ENCODE results near the gene CREBBP.

CREBBP gene

GRCh38 chr16:3808308-3809063, 72.0 kb downstream of the CREBBP start:
- Mint-ChIP-seq H3K4me3 (no peak overlapping the region), H3K9me3 (no peaks in the 10 kb centered on the region), H3K36me3 (ENCODE audit: low read depth) (peaks cover 53% of the 10 kb centered on the region), H3K27me3 (ENCODE audit: low read depth) (no peaks in the 10 kb centered on the region), H3K4me1 (peaks cover 28% of the 10 kb centered on the region), H3K27ac (no peak overlapping the region)
- no peak for TF ChIP-seq CTCF (IDR thresholded peaks at IDR 0.05; ENCODE audit: unreplicated experiment in 3 of 3)

- H3K4me3 Mint-ChIP-seq = no peak overlapping the region
- H3K36me3 Mint-ChIP-seq (ENCODE audit: low read depth) = peaks cover 56% of the 10 kb centered on the region
- no peaks in the 10 kb centered on the region for H3K27me3 Mint-ChIP-seq (ENCODE audit: low read depth)
- no peaks in the 10 kb centered on the region for H3K9me3 Mint-ChIP-seq
- TF ChIP-seq CTCF (IDR thresholded peaks at IDR 0.05; ENCODE audit: unreplicated experiment in 3 of 3) = no peak
- no peak overlapping the region for H3K27ac Mint-ChIP-seq
- peaks cover 31% of the 10 kb centered on the region for H3K4me1 Mint-ChIP-seq
Measured at GRCh38 chr16:3807425-3808123, 72.9 kb downstream of the CREBBP start.

- TF ChIP-seq CTCF (IDR thresholded peaks at IDR 0.05; ENCODE audit: unreplicated experiment in 3 of 3) = no peak
- Mint-ChIP-seq H3K4me3 (no peak overlapping the region), H3K27ac (peak overlapping the region; percentile 19 to 53 (median 46)), H3K27me3 (ENCODE audit: low read depth) (no peaks in the 10 kb centered on the region), H3K4me1 (peaks cover 33% of the 10 kb centered on the region), H3K9me3 (no peaks in the 10 kb centered on the region), H3K36me3 (ENCODE audit: low read depth) (peaks cover 55% of the 10 kb centered on the region)
Measured at GRCh38 chr16:3804426-3805016, 76.0 kb downstream of the CREBBP start.

- no peak overlapping the region for H3K4me3 Mint-ChIP-seq
- no peak overlapping the region for H3K27ac Mint-ChIP-seq
- H3K27me3 Mint-ChIP-seq (ENCODE audit: low read depth) = no peaks in the 10 kb centered on the region
- H3K9me3 Mint-ChIP-seq = no peaks in the 10 kb centered on the region
- no peak for TF ChIP-seq CTCF (IDR thresholded peaks at IDR 0.05; ENCODE audit: unreplicated experiment in 3 of 3)
- peaks cover 33% of the 10 kb centered on the region for H3K36me3 Mint-ChIP-seq (ENCODE audit: low read depth)
- H3K4me1 Mint-ChIP-seq = peaks cover 34% of the 10 kb centered on the region
Measured at GRCh38 chr16:3800477-3801270, 79.8 kb downstream of the CREBBP start.

- Mint-ChIP-seq H3K9me3 (no peaks in the 10 kb centered on the region), H3K4me1 (peaks cover 35% of the 10 kb centered on the region), H3K36me3 (ENCODE audit: low read depth) (peaks cover 29% of the 10 kb centered on the region), H3K27me3 (ENCODE audit: low read depth) (no peaks in the 10 kb centered on the region), H3K4me3 (no peak overlapping the region), H3K27ac (no peak overlapping the region)
- TF ChIP-seq CTCF (IDR thresholded peaks at IDR 0.05; ENCODE audit: unreplicated experiment in 3 of 3) = no peak
Measured at GRCh38 chr16:3800019-3800418, 80.5 kb downstream of the CREBBP start.
